Left renal pelvis (tissue), 4 donors: ENCODE data around the gene KIF26A. TPM values are rescaled to one million over a fixed set of nuclear protein-coding genes. Genes with fewer than 3 reads are reported as not detected.

Source experiments
- DNase-seq, 4 donors: peaks; one replicate each; pipeline ENCODE4 v3.0.0-alpha.2; 2013; ENCODE audit warnings: low read depth in 4 of 4, low spot score in 3 of 4
- polyA plus RNA-seq, 4 donors: library from polyadenylated mRNA; unstranded; fragments of 120-200 nt; gene quantifications; one replicate each; pipeline ENCODE4 v1.2.1, GENCODE V29; 2013; ENCODE audit not compliant: insufficient read length in 4 of 4

The KIF26A gene
- polyA plus RNA-seq, 4 donors = 3.3 to 13.9 (median 9.8) TPM

GRCh38 chr14:104100171-104101085, 38.0 kb upstream of the KIF26A start:
- DNase-seq = no peak

DNA sequence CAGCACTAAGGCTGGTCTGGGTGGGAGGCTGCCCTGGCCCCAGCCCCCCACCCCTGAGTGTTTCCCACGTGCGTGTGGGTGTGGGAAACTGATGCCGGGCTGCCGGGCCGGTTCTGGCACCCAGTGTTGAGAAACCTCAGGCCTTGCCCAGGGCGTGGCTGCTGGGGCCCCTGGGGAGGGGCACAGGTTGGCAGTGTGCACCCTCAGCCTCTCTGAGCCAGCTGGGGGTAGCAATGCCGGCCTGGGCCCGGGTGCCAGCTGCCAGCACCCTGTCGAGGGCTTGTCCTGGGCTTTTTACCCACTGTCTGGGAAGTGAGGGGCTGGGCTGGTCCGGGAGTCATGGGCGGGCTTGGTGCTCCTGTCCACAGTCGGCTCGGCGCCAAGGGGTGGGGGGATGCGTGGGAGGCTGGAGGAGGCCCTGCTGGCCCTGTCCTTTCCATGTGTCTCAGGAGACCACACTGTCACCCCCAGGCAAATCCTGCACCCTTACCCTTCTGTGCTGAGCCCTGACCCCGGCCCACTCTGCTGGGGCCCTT, 37.2 kb upstream of the KIF26A start:
- DNase-seq = no peak

GRCh38 chr14:104101651-104102281, 36.6 kb upstream of the KIF26A start:
- no peak for DNase-seq

DNA sequence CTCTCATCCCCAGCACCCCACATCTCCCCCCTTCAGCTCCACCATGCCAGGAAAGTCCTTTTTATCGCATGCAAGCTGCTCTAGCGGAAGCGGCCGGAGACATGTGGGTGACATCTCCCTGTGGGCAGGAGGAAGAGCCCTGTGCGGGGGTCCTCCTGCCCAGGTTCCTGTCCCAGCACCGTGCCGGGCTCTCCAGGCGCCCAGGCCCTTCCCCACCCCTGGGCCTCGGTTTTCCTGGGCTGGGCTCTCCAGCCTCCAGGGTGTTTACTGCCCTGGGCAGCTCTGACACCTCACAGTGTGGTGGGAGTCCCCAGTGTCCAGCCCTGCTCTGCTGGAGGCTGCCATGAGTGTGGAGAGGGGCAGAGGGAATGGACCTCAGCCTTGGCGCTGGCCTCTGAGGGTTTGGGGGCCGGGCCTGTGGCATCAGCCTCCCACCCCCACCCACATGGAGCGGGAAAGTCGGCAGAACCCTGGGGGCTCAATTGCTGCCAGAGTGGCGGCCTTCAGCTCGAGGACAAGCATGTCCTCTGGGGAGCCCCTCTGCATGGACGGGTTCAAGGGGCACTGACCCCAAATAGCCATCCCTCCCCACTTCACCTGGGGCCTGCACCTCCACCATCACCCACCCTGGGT, 36.0 kb upstream of the KIF26A start:
- no peak for DNase-seq

DNA sequence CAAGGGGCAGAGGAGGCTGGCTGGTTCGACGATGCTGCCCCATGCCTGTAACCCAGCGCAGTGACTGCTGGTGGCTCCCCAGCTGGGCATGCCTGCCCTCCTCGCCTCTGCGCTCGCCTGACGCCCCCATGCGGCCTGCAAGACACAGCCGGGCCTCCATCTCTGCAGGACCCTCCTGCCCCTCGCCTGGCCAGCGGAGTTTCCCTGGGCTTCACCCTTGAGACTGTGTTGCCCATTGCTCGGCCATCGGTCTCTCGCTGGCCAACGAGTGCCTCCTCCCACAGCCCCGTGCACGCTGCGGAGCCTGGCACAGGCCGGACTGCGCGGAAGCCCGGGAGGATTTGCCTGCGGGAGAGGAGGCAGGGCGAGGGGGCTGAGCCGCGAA, 35.3 kb upstream of the KIF26A start:
- DNase-seq = no peak

DNA sequence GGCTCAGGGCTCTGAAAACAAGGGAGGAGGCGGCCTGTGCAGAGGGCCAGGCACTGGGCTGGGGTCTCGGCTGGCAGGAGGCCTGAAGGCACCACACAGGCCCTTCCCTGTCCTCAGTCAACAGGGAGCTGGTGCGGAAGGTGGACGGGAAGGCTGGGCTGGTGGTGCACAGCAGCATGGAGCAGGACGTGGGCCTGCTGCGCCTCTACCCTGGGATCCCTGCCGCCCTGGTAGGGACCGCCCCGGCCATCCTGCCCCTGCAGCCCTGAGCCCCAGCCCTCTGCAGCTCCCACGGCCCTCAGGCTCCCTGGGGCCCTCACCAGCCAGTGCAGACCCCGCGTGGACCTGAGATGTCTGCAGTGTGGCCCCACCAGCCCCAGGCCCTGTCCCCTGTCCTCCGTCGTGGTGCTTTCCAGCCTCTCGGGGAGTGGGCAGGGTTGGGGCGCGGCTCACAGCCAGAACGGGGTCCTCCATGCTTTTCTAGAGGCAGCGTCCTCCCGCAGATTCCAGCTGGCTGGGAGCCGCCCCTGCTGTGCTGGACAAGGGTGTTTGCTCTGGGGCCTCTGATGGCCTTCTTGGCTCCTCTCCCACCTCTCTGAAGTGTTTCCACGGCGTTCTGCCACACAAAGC, 34.8 kb upstream of the KIF26A start:
- DNase-seq = no peak

DNA sequence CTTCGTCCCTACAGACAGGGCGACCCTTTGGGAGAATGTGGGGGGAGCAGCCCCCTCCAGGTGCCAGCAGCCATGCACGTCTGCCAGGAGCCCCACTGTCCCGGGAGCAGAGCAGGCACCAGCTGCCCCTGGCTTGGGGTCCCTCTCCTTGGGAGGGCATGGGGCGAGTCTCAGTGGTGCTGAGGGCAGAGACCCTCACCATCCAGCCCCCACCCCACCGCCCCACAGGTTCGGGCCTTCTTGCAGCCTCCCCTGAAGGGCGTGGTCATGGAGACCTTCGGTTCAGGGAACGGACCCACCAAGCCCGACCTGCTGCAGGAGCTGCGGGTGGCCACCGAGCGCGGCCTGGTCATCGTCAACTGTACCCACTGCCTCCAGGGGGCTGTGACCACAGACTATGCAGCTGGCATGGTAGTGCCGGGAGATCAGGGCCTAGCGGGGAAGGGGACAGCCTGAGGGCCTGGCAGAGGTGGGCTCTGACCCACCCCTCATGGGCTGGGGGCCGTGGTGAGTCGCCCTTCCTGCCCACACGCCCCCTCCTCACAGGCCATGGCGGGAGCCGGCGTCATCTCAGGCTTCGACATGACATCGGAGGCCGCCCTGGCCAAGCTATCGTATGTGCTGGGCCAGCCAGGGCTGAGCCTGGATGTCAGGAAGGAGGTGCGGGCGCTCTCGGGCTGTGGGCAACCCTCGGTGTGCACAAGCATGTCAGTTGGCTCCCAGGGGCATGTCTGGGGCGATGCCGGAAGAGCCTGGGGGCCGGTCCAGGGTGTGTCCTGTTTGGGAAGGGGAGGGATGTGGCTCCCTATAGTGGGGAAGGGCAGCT, 34.1 kb upstream of the KIF26A start:
- DNase-seq = no peak

- DNase-seq = no peak
These were observed 33.1 kb upstream of the KIF26A start for GRCh38 chr14:104105071-104105821.

DNA sequence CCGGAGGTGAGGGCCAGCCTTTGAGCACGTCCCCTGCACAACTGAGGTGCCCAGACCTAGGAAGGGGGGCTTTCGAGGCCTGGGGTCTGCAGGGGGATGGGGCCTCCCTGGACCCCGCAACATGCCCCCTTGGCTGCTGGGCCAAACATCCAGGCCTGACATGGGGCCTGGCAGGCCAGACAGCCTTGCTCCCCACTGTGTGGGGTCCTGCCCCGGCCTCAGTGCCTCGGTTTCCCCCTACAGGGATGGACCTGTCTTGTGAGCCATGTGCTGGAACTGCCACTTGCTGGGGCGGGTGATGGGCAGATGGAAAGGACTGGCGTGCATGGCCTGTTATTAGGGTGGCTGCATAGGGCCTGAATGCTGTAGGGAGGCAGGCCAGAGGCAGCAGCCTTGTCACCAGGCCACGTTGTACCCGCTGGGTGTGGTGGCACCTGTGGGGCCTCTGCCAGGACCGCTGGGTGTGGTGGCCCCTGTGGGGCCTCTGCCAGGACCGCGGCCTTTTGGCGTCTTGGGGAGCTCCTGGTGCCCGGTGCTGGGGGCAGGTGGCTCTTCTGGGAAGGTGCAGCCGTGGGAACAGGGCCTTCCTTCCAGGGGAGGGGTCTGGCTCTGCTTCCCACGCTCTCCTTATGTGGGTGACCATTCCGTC, 32.4 kb upstream of the KIF26A start:
- DNase-seq = no peak

GRCh38 chr14:104106471-104106991, 31.9 kb upstream of the KIF26A start:
- no peak for DNase-seq

GRCh38 chr14:104107101-104107581, 31.2 kb upstream of the KIF26A start:
- no peak for DNase-seq

DNA sequence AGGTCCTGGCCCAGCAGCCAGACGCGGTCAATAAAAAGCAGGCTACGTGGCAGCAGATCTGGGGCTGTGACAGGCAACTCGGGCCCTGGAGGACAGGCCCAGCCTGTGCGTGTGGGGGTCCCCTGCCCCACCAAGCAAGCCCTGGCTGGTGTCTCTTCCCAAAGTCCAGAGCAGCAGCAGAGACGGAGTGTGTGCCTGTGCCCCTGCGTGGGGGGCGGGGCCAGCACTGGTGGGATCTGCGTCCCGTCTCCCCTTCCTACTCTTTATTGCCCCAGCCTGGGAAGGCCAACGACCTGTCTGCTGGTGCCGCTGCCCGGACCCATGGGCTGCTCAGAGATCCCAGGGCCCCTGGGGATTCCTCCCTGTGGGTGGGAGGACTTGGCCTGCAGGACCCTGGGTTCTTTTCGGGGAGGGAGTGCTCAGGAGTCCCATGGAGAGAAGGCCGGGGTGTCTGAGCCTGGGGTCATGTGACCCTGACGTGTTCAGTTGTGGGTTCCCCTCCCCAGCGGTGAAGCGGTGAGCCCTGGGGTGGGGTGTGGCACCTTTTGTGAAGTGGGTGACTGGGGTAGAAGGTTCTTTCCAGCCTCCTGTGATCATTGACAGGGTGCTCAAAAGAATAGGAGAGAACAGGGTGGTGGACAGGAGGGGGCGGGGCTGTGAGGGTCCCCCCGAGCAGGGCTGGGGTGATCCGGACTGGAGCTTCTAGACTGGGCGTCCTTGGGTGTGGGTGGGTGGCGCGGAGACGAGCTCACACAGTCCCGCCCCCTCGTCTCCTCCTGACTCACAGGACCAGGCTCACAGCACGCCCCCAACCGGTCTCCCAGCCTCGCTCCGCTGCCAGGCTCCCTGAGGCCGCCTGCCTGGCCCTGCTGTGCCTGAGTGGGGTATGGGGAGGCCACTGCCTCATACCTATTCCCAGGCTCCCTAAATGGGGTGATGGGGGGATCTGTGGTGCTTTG, 30.5 kb upstream of the KIF26A start:
- DNase-seq = no peak

- DNase-seq = no peak
These were observed 29.5 kb upstream of the KIF26A start for GRCh38 chr14:104108570-104109541.

GRCh38 chr14:104109731-104110361, 28.5 kb upstream of the KIF26A start:
- no peak for DNase-seq

DNA sequence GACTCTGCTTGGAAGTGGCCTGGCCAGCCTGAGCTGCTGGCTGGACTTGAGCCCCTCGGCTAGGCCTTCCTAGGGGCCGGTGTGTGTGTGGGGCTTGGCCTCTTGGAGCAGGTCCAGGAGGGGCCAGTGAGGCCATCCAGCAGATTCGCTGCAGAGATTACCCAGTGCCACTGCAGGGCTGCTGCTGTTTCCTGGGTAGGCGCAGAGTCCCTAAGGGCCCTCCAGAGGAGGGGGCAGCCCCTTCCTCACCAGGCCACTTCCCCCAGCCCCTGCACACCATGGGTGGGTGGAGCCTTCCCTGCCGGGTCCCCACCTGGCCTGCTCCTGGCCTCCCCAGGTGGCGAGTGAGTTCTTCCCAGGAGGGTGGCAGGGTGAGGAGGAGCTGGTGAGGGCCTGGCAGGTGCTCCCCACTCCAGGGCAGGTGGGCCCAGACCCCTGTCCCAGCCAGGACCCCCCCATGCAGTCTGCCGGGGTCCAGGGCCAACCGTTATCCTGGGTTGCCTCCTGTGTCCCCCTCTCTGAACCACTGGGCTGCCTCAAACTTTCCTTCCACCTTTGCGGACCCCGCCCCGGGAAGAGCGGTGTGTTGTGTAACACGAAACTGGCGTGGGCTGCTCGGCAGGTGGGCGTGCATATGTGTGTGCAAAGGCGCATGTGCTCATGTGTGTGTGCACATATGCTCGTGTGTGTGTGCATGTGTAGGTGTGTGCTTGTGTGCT, 27.7 kb upstream of the KIF26A start:
- DNase-seq = no peak
